H9 (cell line): Measurements from ENCODE around the gene F13A1. TPM values are rescaled to one million over a fixed set of nuclear protein-coding genes. Genes with fewer than 3 reads are reported as not detected.

ENCODE experiments used
- DNase-seq: peaks from one replicate; pipeline ENCODE4 v3.0.0-alpha.2; 2017
- H2AFZ ChIP-seq: one replicate; pipeline ENCODE4 v1.6.1; 2013; ENCODE audit warnings: mild to moderate bottlenecking, low read length, control low read depth, moderate library complexity
- H2AK5ac ChIP-seq: 2 replicates; pipeline ENCODE4 v1.6.1; 2013; ENCODE audit warnings: low read length, control low read depth, mixed read lengths; ENCODE audit not compliant: insufficient read length
- H2BK120ac ChIP-seq: one replicate; pipeline ENCODE4 v1.6.1; 2013; ENCODE audit warnings: low read depth, mild to moderate bottlenecking, low read length, control low read depth, inconsistent platforms; ENCODE audit not compliant: poor library complexity, severe bottlenecking
- H2BK12ac ChIP-seq: 2 replicates; pipeline ENCODE4 v1.6.1; 2013; ENCODE audit warnings: low read length, control low read depth, mixed read lengths, low read depth; ENCODE audit not compliant: insufficient read length
- H2BK15ac ChIP-seq: 2 replicates; pipeline ENCODE4 v1.6.1; 2013; ENCODE audit warnings: low read depth, low read length, control low read depth
- H2BK20ac ChIP-seq: one replicate; pipeline ENCODE4 v1.6.1; 2013; ENCODE audit warnings: low read depth, mild to moderate bottlenecking, low read length, control low read depth, inconsistent platforms; ENCODE audit not compliant: poor library complexity, severe bottlenecking
- H2BK5ac ChIP-seq: 2 replicates; pipeline ENCODE4 v1.6.1; 2013; ENCODE audit warnings: low read length, control low read depth, mixed read lengths; ENCODE audit not compliant: insufficient read length
- H3K14ac ChIP-seq: 2 replicates; pipeline ENCODE4 v1.6.1; 2013; ENCODE audit warnings: low read length, control low read depth; ENCODE audit not compliant: insufficient read depth
- H3K18ac ChIP-seq: 2 replicates; pipeline ENCODE4 v1.6.1; 2013; ENCODE audit warnings: low read depth, mild to moderate bottlenecking, mixed read lengths, low read length, control low read depth; ENCODE audit not compliant: insufficient read length
- H3K23ac ChIP-seq: 2 replicates; pipeline ENCODE4 v1.6.1; 2013; ENCODE audit warnings: low read length, control low read depth, mixed read lengths, low read depth; ENCODE audit not compliant: insufficient read length
- H3K23me2 ChIP-seq: 2 replicates; pipeline ENCODE4 v1.6.1; 2013; ENCODE audit warnings: low read depth, mild to moderate bottlenecking, mixed read lengths, low read length, control low read depth; ENCODE audit not compliant: insufficient read length, poor library complexity, severe bottlenecking
- H3K27ac ChIP-seq: 2 replicates; pipeline ENCODE4 v1.5.1; 2013; ENCODE audit warnings: low read length, control low read depth, mixed read lengths, low read depth; ENCODE audit not compliant: insufficient read length
- H3K27me3 ChIP-seq: 2 replicates; pipeline ENCODE4 v1.6.1; 2013; ENCODE audit warnings: low read length, control low read depth, inconsistent platforms; ENCODE audit not compliant: insufficient read depth
- H3K4ac ChIP-seq: 2 replicates; pipeline ENCODE4 v1.6.1; 2013; ENCODE audit warnings: low read depth, mild to moderate bottlenecking, control low read depth, inconsistent platforms, low read length, moderate library complexity
- H3K4me1 ChIP-seq: 2 replicates; pipeline ENCODE4 v1.6.1; 2013; ENCODE audit warnings: low read length, control low read depth, inconsistent platforms; ENCODE audit not compliant: insufficient read depth
- H3K4me2 ChIP-seq: 2 replicates; pipeline ENCODE4 v1.6.1; 2013; ENCODE audit warnings: low read length, control low read depth, mixed read lengths; ENCODE audit not compliant: insufficient read length, insufficient read depth
- H3K56ac ChIP-seq: 2 replicates; pipeline ENCODE4 v1.6.1; 2013; ENCODE audit warnings: low read depth, mild to moderate bottlenecking, mixed read lengths, low read length, control low read depth; ENCODE audit not compliant: insufficient read length
- H3K79me1 ChIP-seq: 2 replicates; pipeline ENCODE4 v1.6.1; 2013; ENCODE audit warnings: low read depth, mild to moderate bottlenecking, moderate library complexity, low read length, control low read depth, inconsistent platforms; ENCODE audit not compliant: insufficient read depth, poor library complexity, severe bottlenecking
- H3K79me2 ChIP-seq: 2 replicates; pipeline ENCODE4 v1.6.1; 2013; ENCODE audit warnings: low read length, control low read depth, inconsistent platforms; ENCODE audit not compliant: insufficient read depth
- H3K9ac ChIP-seq: 2 replicates; pipeline ENCODE4 v1.6.1; 2013; ENCODE audit warnings: low read length, control low read depth, mixed read lengths; ENCODE audit not compliant: insufficient read length; ENCODE audit errors: extremely low read depth
- H3K9me3 ChIP-seq: one replicate; pipeline ENCODE4 v1.6.1; 2013; ENCODE audit warnings: low read depth, low read length, inconsistent platforms; ENCODE audit not compliant: control insufficient read depth
- H3T11ph ChIP-seq: one replicate; pipeline ENCODE4 v1.6.1; 2013; ENCODE audit warnings: mild to moderate bottlenecking, low read length, control low read depth, inconsistent platforms
- H4K20me1 ChIP-seq: one replicate; pipeline ENCODE4 v1.6.1; 2013; ENCODE audit not compliant: control insufficient read depth, insufficient read length, insufficient read depth
- H4K5ac ChIP-seq: 2 replicates; pipeline ENCODE4 v1.6.1; 2013; ENCODE audit warnings: low read depth, mild to moderate bottlenecking, mixed read lengths, low read length, control low read depth; ENCODE audit not compliant: insufficient read length
- H4K8ac ChIP-seq: replicated peaks from 2 replicates; pipeline ENCODE4 v1.6.1; 2013; ENCODE audit warnings: low read length, control low read depth, mixed read lengths, low read depth; ENCODE audit not compliant: insufficient read length
- H4K91ac ChIP-seq: 2 replicates; pipeline ENCODE4 v1.6.1; 2013; ENCODE audit warnings: low read depth, mild to moderate bottlenecking, moderate library complexity, mixed read lengths, low read length, control low read depth; ENCODE audit not compliant: insufficient read length
- H3K27ac Mint-ChIP-seq, 3 experiments: 2 replicates in 2 of 3; 3 replicates in 1 of 3; pipeline ENCODE4 v1.8.0; 2020 to 2021; ENCODE audit warnings: mixed read lengths in 3 of 3, mild to moderate bottlenecking in 1 of 3, moderate library complexity in 1 of 3
- H3K27me3 Mint-ChIP-seq: 2 replicates; pipeline ENCODE4 v1.8.0; 2021; ENCODE audit warnings: low read depth, mild to moderate bottlenecking, moderate library complexity, mixed read lengths
- H3K36me3 Mint-ChIP-seq, 3 experiments: 2 replicates in 2 of 3; 3 replicates in 1 of 3; pipeline ENCODE4 v1.8.0; 2020 to 2021; ENCODE audit warnings: low read depth in 3 of 3, mixed read lengths in 3 of 3; ENCODE audit not compliant: insufficient read depth in 1 of 3
- H3K4me1 Mint-ChIP-seq, 2 experiments: 2 replicates each; pipeline ENCODE4 v1.8.0; 2020; ENCODE audit warnings: mixed read lengths in 2 of 2
- H3K4me3 Mint-ChIP-seq, 2 experiments: 2 replicates in 1 of 2; 3 replicates in 1 of 2; pipeline ENCODE4 v1.8.0; 2020 to 2021; ENCODE audit warnings: mild to moderate bottlenecking in 2 of 2, mixed read lengths in 2 of 2, moderate library complexity in 1 of 2
- H3K9me3 Mint-ChIP-seq, 2 experiments: 2 replicates in 1 of 2; 3 replicates in 1 of 2; pipeline ENCODE4 v1.8.0; 2020; ENCODE audit warnings: mild to moderate bottlenecking in 2 of 2, mixed read lengths in 2 of 2, moderate library complexity in 1 of 2
- WGBS: extraction: QIAGEN DNeasy Blood & Tissue Kit; methylation state at CpG from one replicate; pipeline ENCODE4 v1.1.7; 2013; ENCODE audit warnings: missing lambda C conversion rate, low lambda C conversion rate, mixed read lengths; ENCODE audit not compliant: insufficient read length; ENCODE audit errors: extremely low coverage; 5-methylcytosine and 5-hydroxymethylcytosine counted together
- total RNA-seq: library from RNA; stranded (reverse); gene quantifications from 2 replicates; pipeline ENCODE4 v1.2.1, GENCODE V29; 2021
- TF ChIP-seq, protein P1 (sequence below): fragments of 200-600 bp; sonication (generic); conservative IDR thresholded peaks from 3 replicates; pipeline ENCODE4 v1.8.0; 2021; ENCODE audit warnings: antibody characterized with exemption, mild to moderate bottlenecking

Gene F13A1
- total RNA-seq, 1 experiment from 2014 or later, result 0.15 TPM

DNA sequence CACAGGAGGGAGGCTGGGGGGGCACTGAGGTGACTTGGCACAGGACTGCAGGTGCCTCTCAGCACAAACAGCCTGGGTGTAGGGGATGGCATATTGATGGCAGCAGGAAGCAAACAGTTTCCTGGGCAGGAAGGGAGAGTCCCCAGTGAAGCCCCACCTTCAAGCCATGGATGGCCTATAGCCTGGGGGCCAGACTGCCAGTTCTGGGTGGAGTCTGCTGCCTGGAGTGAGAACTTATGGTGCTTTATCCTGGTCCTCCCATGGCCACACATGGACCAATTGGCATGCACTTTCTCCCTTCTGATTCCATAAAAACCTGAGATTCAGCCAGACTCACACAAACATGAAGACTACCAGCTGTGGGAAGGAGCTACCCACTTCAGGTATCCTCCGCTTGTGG is 198.5 kb downstream of the F13A1 start:
- Histone ChIP-seq H3T11ph (no peak overlapping the region), H2BK120ac (no peak overlapping the region), H3K56ac (no peak overlapping the region), H3K4me1 (no peaks in the 10 kb centered on the region), H2BK5ac (no peak overlapping the region), H2BK12ac (no peak overlapping the region), H3K14ac (no peak overlapping the region), H2BK20ac (no peak overlapping the region), H3K27ac (no peak overlapping the region), H3K9ac (no peak overlapping the region), H2AFZ (no peak overlapping the region), H3K9me3 (no peaks in the 10 kb centered on the region), H3K23ac (no peak overlapping the region), H3K27me3 (no peaks in the 10 kb centered on the region), H3K23me2 (no peaks in the 10 kb centered on the region), H2BK15ac (no peak overlapping the region), H3K79me2 (no peaks in the 10 kb centered on the region), H3K4me2 (no peak overlapping the region), H3K18ac (no peak overlapping the region), H2AK5ac (no peak overlapping the region), H4K91ac (no peak overlapping the region), H4K20me1 (no peaks in the 10 kb centered on the region), H3K79me1 (no peaks in the 10 kb centered on the region), H3K4ac (no peak overlapping the region), H4K5ac (no peak overlapping the region), H4K8ac (no peak overlapping the region)
- H3K27me3 Mint-ChIP-seq, result peaks cover 9% of the 10 kb centered on the region
- H3K4me3 Mint-ChIP-seq, result no peak overlapping the region
- no peak overlapping the region for H3K27ac Mint-ChIP-seq
- no peak for DNase-seq
- WGBS, result no CpG with 5 or more reads among the region's 1 CpG
- TF ChIP-seq, protein P1, sequence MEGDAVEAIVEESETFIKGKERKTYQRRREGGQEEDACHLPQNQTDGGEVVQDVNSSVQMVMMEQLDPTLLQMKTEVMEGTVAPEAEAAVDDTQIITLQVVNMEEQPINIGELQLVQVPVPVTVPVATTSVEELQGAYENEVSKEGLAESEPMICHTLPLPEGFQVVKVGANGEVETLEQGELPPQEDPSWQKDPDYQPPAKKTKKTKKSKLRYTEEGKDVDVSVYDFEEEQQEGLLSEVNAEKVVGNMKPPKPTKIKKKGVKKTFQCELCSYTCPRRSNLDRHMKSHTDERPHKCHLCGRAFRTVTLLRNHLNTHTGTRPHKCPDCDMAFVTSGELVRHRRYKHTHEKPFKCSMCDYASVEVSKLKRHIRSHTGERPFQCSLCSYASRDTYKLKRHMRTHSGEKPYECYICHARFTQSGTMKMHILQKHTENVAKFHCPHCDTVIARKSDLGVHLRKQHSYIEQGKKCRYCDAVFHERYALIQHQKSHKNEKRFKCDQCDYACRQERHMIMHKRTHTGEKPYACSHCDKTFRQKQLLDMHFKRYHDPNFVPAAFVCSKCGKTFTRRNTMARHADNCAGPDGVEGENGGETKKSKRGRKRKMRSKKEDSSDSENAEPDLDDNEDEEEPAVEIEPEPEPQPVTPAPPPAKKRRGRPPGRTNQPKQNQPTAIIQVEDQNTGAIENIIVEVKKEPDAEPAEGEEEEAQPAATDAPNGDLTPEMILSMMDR, result no peak
- H3K9me3 Mint-ChIP-seq, result peaks cover 7 to 10% of the 10 kb centered on the region in 2 experiments; a peak in 4 of 5 replicates
- H3K4me1 Mint-ChIP-seq, result no peaks in the 10 kb centered on the region
- peaks cover 2 to 9% (median 7%) of the 10 kb centered on the region in 3 experiments; a peak in 5 of 7 replicates for H3K36me3 Mint-ChIP-seq
